AG04449 (cell line): ENCODE results near the gene DCAF16.

Experiments
- CTCF ChIA-PET: fragments of 350-600 bp; formaldehyde crosslinking; extraction: SDS; loops from one replicate; lab custom pipeline; 2021; ENCODE audit warnings: antibody characterized with exemption; lab: Yijun Ruan, JAX
- POLR2A ChIA-PET: fragments of 400-600, 350-600 bp; formaldehyde crosslinking; extraction: SDS; loops from one replicate; lab custom pipeline; 2020; ENCODE audit warnings: antibody characterized with exemption, inconsistent platforms; lab: Yijun Ruan, JAX
- DNase-seq: peaks from one replicate; pipeline ENCODE4 v3.0.0-alpha.2; 2010; ENCODE audit warnings: low read depth, low spot score
- H3K4me3 ChIP-seq: 2 replicates; pipeline ENCODE4 v1.5.1; 2011; ENCODE audit warnings: low read depth, mild to moderate bottlenecking, control low read depth, low read length
- CTCF ChIP-seq: IDR thresholded peaks from one replicate; pipeline ENCODE4 v1.5.1; 2011; ENCODE audit warnings: mild to moderate bottlenecking, moderate library complexity, low read length, control low read depth, inconsistent platforms; ENCODE audit not compliant: insufficient read depth; ENCODE audit errors: missing control alignments

The DCAF16 gene

GRCh38 chr4:17788956-17789355, 21.6 kb downstream of the DCAF16 start:
- no peak for DNase-seq

GRCh38 chr4:17787315-17787714, 23.2 kb downstream of the DCAF16 start:
- no peak for DNase-seq
- CTCF ChIA-PET: interaction anchor here (1.2 to 1.5 kb wide), 2 partner anchors 30 to 238 kb away, joined by 3 to 4 read pairs; no protein-coding TSS in a partner anchor
- POLR2A ChIA-PET: no interaction called here

More at GRCh38 chr4:17788956-17789355, 21.6 kb downstream of the DCAF16 start:
- ChIA-PET CTCF (interaction anchor here (1.3 kb wide), 1 partner anchor 19 kb away, joined by 3 read pairs; no protein-coding TSS in a partner anchor), POLR2A (no interaction called here)
- no peak for TF ChIP-seq CTCF
- H3K4me3 ChIP-seq: no peak overlapping the region

GRCh38 chr4:17786567-17786966, 24.0 kb downstream of the DCAF16 start:
- no peak for DNase-seq
- TF ChIP-seq CTCF: no peak
- H3K4me3 ChIP-seq: no peak overlapping the region
- ChIA-PET POLR2A (no interaction called here), CTCF (interaction anchor here (1.2 to 1.5 kb wide), 2 partner anchors 31 to 238 kb away, joined by 3 to 4 read pairs; no protein-coding TSS in a partner anchor)

More at GRCh38 chr4:17787315-17787714, 23.2 kb downstream of the DCAF16 start:
- no peak for TF ChIP-seq CTCF
- no peak overlapping the region for H3K4me3 ChIP-seq

GRCh38 chr4:17785858-17786257, 24.7 kb downstream of the DCAF16 start:
- H3K4me3 ChIP-seq: no peak overlapping the region
- DNase-seq: no peak
- TF ChIP-seq CTCF: no peak
- CTCF ChIA-PET: no interaction called here
- POLR2A ChIA-PET: no interaction called here

- H3K4me3 ChIP-seq: peak within 1 kb of the TSS; percentile 57
- ChIA-PET POLR2A (no interaction called here), CTCF (interaction anchor here (1.6 kb wide), 1 partner anchor 27 kb away, joined by 8 read pairs; no protein-coding TSS in a partner anchor)
- TF ChIP-seq CTCF: no peak
- no peak for DNase-seq
Observed at GRCh38 chr4:17781300-17782287, 29.0 kb downstream of the DCAF16 start, which contains the start of gene FAM184B. Gene FAM184B, minus strand, starts transcription at chr4:17781621. Its CDS starts 322 bp downstream, at chr4:17781299.
